AG09309 (cell line): ENCODE measurements around the gene CADPS.

Experiments used
- DNase-seq: peaks from one replicate; pipeline ENCODE4 v3.0.0-alpha.2; 2010; ENCODE audit warnings: low read depth
- H3K4me3 ChIP-seq: 2 replicates; pipeline ENCODE4 v1.5.1; 2011; ENCODE audit warnings: mild to moderate bottlenecking, low read depth, low read length, moderate library complexity; ENCODE audit not compliant: control insufficient read depth
- TF ChIP-seq, protein P1 (sequence below): IDR thresholded peaks from 2 replicates; pipeline ENCODE4 v1.5.1; 2011; ENCODE audit warnings: mild to moderate bottlenecking, low read depth, low read length, inconsistent platforms; ENCODE audit not compliant: insufficient read depth, control insufficient read depth; ENCODE audit errors: missing control alignments

Gene CADPS

DNA sequence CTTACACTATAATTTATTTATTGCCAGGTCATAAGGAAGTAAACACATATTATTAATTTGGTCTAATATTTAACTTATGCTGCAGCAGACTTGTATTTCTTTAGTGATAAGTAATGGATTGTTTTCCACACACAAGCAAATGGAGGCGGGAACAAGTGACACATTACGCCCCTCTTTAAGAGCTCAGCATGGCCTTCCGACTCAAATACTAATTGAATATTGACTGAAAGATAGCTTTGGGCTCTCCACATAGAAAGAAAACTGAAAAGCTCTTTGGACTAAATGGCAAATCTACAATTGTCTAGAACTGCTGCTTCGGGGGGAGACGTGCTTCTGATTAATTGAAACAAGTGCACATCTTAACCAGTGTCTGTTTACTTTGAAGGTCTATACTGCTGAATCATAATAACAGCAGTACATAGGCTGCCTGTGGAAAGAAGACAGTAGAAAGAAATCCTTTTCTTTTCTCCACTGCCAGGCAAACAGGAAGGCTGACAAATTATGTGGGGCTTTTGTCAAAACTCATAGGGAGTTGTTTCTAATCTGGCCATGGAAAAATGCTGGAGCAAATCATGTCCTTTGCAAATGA lies 15.9 kb downstream of the CADPS start:
- TF ChIP-seq, protein P1, sequence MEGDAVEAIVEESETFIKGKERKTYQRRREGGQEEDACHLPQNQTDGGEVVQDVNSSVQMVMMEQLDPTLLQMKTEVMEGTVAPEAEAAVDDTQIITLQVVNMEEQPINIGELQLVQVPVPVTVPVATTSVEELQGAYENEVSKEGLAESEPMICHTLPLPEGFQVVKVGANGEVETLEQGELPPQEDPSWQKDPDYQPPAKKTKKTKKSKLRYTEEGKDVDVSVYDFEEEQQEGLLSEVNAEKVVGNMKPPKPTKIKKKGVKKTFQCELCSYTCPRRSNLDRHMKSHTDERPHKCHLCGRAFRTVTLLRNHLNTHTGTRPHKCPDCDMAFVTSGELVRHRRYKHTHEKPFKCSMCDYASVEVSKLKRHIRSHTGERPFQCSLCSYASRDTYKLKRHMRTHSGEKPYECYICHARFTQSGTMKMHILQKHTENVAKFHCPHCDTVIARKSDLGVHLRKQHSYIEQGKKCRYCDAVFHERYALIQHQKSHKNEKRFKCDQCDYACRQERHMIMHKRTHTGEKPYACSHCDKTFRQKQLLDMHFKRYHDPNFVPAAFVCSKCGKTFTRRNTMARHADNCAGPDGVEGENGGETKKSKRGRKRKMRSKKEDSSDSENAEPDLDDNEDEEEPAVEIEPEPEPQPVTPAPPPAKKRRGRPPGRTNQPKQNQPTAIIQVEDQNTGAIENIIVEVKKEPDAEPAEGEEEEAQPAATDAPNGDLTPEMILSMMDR, result no peak
- DNase-seq, result no peak
- no peak overlapping the region for H3K4me3 ChIP-seq

DNA sequence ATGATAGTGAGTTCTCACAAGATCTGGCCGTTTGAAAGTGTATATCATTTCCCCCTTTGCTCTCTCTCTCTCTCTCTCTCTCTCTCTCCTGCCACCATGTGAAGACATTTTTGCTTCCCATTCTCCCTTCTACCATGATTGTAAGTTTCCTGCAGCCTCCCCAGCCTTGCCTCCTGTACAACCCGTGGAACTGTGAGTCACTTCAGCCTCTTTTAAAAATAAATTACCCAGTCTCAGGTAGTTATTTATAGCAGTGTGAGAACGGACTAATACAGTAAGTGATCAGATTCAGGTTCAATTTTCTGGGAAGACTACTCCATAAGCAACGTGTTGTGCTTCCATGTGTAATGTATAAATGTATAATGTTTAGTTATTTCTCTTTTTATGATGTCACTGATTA lies 29.2 kb downstream of the CADPS start:
- TF ChIP-seq, protein P1, result no peak
- DNase-seq, result no peak
- H3K4me3 ChIP-seq, result no peak overlapping the region

DNA sequence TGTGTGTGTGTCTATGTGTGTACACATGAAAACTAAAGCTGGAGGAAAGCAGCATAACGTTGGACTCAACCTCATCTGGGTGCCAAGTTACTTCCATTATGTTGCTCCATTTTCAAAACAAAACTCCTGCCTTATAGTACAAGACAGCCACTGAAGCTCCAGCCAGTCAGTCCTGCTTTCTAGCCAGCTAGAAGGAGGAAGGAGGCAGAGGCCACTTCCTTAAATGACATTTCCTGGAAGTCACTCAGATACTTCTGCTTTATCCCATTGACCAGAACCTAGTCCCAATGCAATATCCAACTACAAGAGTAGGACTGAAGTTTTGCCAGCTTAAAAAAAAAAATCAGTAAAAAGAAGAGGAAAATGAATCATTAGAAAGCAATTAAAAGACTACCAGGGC lies 31.7 kb downstream of the CADPS start:
- no peak overlapping the region for H3K4me3 ChIP-seq
- TF ChIP-seq, protein P1, result no peak
- DNase-seq, result no peak

DNA sequence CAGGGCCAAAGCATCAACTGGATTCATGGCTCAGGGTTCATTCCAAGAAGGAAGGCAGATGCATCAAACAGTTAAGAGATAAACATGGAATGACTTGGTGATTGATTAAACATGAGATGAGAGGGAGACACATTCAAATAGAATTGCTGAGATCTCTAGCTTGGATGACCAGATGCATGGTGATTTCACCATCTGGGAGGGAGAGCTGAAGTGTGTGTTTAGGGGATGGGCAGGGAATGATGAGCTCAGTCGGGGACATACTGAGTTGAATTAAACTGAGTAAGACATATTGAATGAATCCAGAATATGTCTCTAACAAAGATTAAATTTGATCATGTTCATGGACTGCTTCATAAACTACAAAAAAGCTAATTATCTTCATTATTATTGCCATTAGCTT lies 35.5 kb downstream of the CADPS start:
- no peak overlapping the region for H3K4me3 ChIP-seq
- DNase-seq, result no peak
- TF ChIP-seq, protein P1, result no peak

DNA sequence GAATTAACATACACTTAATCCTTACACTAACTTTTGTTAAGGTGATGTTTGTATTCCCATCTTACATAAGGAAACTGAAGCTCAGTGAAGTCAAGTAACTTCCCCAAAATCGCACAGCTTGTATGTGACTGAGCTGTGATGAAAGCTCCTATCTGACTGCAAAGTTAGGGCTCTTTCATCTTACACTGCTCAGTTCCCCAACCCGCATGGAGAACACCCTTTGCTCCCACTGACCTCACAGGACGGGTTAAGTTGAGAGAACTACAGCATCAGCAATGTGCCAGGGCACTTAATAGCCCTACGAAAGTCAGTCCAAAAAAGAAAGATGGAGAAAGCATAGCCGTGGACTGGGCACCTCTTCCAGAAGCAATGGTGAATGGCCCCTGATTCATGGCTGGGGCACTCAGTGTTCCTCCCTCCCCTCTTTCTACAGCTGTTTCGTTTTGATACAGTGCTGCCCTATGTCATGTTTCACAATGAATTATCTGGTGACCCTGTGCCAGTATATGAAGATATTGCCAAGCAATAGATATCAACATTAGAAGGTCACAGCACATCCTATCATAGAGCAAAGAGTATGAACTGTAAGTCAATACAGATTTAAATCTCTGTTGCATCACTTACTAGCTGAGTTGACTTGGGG lies 38.0 kb downstream of the CADPS start:
- H3K4me3 ChIP-seq, result no peak overlapping the region
- no peak for DNase-seq
- TF ChIP-seq, protein P1, result no peak

DNA sequence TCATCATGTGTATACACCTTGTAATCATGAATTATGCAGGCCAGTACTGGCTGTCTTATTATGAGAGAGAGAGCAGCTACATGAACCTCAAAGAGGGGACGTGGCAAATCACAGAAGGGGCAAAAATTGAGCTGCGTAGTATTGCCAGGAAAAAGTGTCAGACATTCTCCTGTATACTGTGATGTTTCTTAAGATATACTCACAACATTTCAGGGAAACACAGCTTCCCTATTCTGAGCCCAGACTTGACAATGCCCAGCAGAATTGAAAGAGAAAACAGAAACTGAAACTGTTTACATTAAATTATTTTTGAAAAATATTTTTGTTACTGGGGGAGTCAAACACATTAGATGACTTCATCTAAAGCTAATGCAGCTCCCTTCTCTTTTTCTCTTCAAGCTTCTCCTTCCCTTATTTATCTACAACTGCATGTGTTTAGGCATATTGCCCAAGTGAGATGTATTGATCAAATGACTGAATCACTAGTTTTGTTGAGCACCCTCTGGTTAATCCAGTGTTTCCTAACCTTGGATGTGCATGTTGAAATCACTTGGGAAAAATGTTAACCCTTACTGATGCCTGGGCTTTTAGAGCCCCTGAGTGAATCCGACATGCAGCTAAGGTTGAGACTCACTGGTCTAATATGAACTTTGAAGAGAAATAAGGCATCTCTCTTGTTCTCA lies 39.5 kb downstream of the CADPS start:
- no peak for DNase-seq
- H3K4me3 ChIP-seq, result no peak overlapping the region
- TF ChIP-seq, protein P1, result no peak
